ENCODE measurements around the gene DCBLD1. TPM values are rescaled to one million over a fixed set of nuclear protein-coding genes. Genes with fewer than 3 reads are reported as not detected.

The DCBLD1 gene
- total RNA-seq, 1 donor from 2014 or later, result 9.1 TPM

DNA sequence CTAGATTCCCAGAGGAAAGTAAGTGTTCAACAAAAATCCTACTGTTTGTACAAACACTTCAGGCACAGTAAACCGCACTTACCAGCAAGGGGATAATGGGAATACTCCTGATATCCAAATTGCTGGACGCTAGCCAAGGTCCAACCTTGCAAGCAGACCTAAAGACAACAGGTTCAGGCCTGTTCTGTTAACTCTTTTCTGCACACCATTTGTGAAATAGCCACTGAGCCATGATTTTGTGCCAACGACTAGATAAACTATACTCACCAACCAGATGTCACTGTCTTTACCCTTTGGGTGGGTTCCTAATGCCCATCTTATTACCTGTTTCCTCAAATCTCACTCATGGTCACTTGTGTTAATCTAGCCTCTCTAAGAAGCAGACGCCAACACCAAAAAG lies 76.3 kb downstream of the DCBLD1 start:
- Mint-ChIP-seq H3K27me3 (ENCODE audit: low read depth) (no peaks in the 10 kb centered on the region), H3K27ac (ENCODE audit: unreplicated experiment) (no peak overlapping the region), H3K4me1 (peaks cover 4% of the 10 kb centered on the region), H3K4me3 (no peak overlapping the region), H3K36me3 (ENCODE audit: low read depth) (peaks cover 3% of the 10 kb centered on the region), H3K9me3 (no peaks in the 10 kb centered on the region)
- DNase-seq (ENCODE audit: low read depth, low spot score), result no peak
- TF ChIP-seq, protein P1, sequence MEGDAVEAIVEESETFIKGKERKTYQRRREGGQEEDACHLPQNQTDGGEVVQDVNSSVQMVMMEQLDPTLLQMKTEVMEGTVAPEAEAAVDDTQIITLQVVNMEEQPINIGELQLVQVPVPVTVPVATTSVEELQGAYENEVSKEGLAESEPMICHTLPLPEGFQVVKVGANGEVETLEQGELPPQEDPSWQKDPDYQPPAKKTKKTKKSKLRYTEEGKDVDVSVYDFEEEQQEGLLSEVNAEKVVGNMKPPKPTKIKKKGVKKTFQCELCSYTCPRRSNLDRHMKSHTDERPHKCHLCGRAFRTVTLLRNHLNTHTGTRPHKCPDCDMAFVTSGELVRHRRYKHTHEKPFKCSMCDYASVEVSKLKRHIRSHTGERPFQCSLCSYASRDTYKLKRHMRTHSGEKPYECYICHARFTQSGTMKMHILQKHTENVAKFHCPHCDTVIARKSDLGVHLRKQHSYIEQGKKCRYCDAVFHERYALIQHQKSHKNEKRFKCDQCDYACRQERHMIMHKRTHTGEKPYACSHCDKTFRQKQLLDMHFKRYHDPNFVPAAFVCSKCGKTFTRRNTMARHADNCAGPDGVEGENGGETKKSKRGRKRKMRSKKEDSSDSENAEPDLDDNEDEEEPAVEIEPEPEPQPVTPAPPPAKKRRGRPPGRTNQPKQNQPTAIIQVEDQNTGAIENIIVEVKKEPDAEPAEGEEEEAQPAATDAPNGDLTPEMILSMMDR (conservative IDR thresholded peaks at IDR 0.05), result no peak

DNA sequence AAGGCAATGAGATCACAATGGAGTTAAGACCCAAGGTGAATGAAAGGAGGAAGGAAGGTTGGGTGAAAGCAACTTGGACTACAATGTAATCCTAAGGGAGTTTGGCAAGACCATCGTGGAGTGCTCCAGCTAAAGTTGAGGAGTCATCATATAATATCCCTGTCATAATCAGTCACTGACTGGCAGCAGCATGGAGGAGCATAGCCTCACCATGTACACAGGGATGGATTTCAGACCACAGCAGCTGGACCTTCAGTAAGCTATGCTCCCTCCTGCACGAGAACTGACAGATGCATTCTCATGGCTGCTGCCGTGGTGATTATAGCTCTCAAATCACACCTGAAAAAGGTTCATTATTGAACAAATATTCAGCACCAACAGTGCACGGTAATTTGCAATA lies 76.8 kb downstream of the DCBLD1 start:
- Mint-ChIP-seq H3K27me3 (ENCODE audit: low read depth) (no peaks in the 10 kb centered on the region), H3K36me3 (ENCODE audit: low read depth) (peaks cover 3% of the 10 kb centered on the region), H3K27ac (ENCODE audit: unreplicated experiment) (no peak overlapping the region), H3K4me1 (peaks cover 4% of the 10 kb centered on the region), H3K4me3 (no peak overlapping the region), H3K9me3 (no peaks in the 10 kb centered on the region)
- no peak for DNase-seq (ENCODE audit: low read depth, low spot score)
- TF ChIP-seq, protein P1 (conservative IDR thresholded peaks at IDR 0.05), result no peak

DNA sequence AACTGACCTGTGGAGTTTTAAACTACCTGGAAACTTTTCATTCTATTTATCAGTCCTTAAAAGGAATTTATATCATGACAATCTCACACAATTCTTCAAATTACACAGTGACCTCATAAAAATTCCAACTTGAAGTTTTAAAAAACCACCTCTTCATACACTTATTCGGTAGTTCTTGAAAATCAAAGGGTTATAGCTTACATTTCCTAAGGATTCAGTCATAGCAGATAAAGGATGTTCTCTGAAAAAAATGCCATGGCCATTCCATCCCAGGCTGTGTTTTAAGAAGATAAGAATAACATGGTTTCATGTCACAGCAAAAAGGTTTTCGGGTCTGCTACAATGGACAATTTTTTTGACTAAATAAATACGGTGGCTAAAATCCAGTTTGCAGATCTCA lies 78.7 kb downstream of the DCBLD1 start:
- no peaks in the 10 kb centered on the region for H3K9me3 Mint-ChIP-seq
- H3K27ac Mint-ChIP-seq (ENCODE audit: unreplicated experiment), result no peak overlapping the region
- H3K4me1 Mint-ChIP-seq, result no peaks in the 10 kb centered on the region
- no peak for DNase-seq (ENCODE audit: low read depth, low spot score)
- no peak overlapping the region for H3K4me3 Mint-ChIP-seq
- TF ChIP-seq, protein P1 (conservative IDR thresholded peaks at IDR 0.05), result no peak
- no peaks in the 10 kb centered on the region for H3K27me3 Mint-ChIP-seq (ENCODE audit: low read depth)
- H3K36me3 Mint-ChIP-seq (ENCODE audit: low read depth), result peaks cover 3% of the 10 kb centered on the region

DNA sequence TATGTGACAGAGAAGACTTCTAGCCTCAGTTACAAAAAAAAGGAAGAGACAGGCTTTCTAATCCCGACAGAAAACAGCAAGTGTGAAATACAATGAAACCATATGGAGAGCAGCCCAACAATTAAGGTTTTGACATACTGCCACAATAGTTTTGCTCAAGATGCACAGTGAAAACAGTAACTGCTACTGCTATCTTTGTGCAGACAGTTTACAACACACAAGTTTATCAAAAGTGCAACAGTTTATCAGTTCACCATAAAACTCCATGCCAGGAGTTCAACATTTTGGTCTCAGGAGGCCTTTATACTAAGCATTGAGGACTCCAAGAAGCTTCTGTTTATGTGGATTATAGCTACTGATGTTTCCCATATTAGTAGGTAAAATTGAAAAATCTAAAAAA lies 82.2 kb downstream of the DCBLD1 start:
- H3K27ac Mint-ChIP-seq (ENCODE audit: unreplicated experiment), result no peak overlapping the region

DNA sequence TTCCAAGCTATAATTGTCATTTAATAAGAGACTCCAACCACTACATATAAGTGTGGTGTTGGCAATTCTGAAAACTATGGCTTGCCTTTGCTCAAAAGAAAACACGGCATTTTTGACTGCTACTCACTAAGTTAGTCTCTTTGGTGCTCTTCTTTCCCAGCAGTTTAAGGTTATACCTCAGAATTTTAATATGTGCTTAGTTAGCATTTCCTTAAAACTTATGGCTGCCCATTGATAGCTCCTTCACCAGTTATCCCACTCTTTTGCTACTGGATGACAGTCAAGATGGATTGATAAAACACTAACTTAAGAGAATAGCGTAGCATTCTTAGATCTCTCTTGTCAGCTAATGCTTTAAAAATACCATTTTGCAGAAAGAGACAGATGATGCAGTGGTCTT lies 85.8 kb downstream of the DCBLD1 start:
- DNase-seq (ENCODE audit: low read depth, low spot score), result no peak
- no peaks in the 10 kb centered on the region for H3K27me3 Mint-ChIP-seq (ENCODE audit: low read depth)
- H3K4me1 Mint-ChIP-seq, result no peaks in the 10 kb centered on the region
- TF ChIP-seq, protein P1 (conservative IDR thresholded peaks at IDR 0.05), result no peak
- peaks cover 11% of the 10 kb centered on the region for H3K36me3 Mint-ChIP-seq (ENCODE audit: low read depth)
- no peaks in the 10 kb centered on the region for H3K9me3 Mint-ChIP-seq
- H3K27ac Mint-ChIP-seq (ENCODE audit: unreplicated experiment), result no peak overlapping the region
- no peak overlapping the region for H3K4me3 Mint-ChIP-seq

More for the DNA sequence above, 82.2 kb downstream of the DCBLD1 start:
- Mint-ChIP-seq H3K4me1 (no peaks in the 10 kb centered on the region), H3K4me3 (no peak overlapping the region), H3K27me3 (ENCODE audit: low read depth) (no peaks in the 10 kb centered on the region), H3K36me3 (ENCODE audit: low read depth) (peaks cover 5% of the 10 kb centered on the region), H3K9me3 (no peaks in the 10 kb centered on the region)
- TF ChIP-seq, protein P1 (conservative IDR thresholded peaks at IDR 0.05), result no peak
- no peak for DNase-seq (ENCODE audit: low read depth, low spot score)

Data from neural crest cell (in vitro differentiated cells).